ENCODE data around the gene ANO2. TPM values are rescaled to one million over a fixed set of nuclear protein-coding genes. Genes with fewer than 3 reads are reported as not detected.

ANO2 gene
- total and polyA plus RNA-seq, 8 donors, result 0.43 to 2.4 (median 0.97) TPM

DNA sequence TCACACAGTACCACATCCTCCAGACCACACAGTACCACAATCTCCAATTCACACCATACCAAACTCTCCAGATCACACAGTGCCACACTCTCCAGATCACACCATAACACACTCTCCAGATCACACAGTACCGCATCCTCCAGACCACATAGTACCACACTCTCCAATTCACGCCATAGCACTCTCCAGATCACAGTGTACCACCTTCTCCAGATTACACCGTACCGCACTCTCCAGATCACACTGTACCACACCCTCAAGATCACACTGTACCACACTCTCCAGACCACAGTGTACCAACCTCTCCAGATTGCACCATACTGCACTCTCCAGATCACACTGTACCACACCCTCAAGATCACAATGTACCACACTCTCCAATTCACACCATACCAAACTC is 328.2 kb downstream of the ANO2 start:
- Histone ChIP-seq H3K36me3 (no peaks in the 10 kb centered on the region), H3K4me3 (no peak overlapping the region), H3K9me3 (no peaks in the 10 kb centered on the region), H3K4me1 (no peaks in the 10 kb centered on the region), H3K27ac (no peak overlapping the region), H3K27me3 (no peaks in the 10 kb centered on the region)
- ATAC-seq, result no peak
- FAIRE-seq, result no peak
- TF ChIP-seq, protein P1, sequence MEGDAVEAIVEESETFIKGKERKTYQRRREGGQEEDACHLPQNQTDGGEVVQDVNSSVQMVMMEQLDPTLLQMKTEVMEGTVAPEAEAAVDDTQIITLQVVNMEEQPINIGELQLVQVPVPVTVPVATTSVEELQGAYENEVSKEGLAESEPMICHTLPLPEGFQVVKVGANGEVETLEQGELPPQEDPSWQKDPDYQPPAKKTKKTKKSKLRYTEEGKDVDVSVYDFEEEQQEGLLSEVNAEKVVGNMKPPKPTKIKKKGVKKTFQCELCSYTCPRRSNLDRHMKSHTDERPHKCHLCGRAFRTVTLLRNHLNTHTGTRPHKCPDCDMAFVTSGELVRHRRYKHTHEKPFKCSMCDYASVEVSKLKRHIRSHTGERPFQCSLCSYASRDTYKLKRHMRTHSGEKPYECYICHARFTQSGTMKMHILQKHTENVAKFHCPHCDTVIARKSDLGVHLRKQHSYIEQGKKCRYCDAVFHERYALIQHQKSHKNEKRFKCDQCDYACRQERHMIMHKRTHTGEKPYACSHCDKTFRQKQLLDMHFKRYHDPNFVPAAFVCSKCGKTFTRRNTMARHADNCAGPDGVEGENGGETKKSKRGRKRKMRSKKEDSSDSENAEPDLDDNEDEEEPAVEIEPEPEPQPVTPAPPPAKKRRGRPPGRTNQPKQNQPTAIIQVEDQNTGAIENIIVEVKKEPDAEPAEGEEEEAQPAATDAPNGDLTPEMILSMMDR (IDR thresholded peaks at IDR 0.05), result no peak
- no peak for DNase-seq
- WGBS, 2 donors, result 90 to 94% methylated on average over 4 of the region's 4 CpGs
- intact Hi-C loops (cut with DNase I), result no loop called here

DNA sequence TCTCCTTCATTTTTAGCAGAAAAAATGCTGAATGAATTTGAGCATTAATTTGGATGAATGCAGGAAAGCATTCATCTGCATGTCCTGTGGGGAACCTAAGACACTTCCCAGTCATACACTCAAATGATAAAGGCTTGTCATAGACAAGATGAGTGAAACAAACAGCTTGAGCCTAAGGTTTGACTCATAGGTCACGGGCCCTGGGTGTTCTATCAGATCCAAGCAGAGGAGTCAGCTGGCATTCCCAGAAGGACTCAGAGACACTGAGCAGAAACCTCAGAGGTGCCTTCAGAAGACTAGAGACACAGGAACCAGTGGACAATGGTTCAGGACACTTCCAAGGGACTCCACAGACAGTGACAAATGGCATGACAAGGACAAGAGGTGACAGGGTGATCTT is 329.3 kb downstream of the ANO2 start:
- 71 to 79% methylated on average over 1 of the region's 1 CpG for WGBS, 2 donors
- Histone ChIP-seq H3K27ac (no peak overlapping the region), H3K9me3 (no peaks in the 10 kb centered on the region), H3K27me3 (no peaks in the 10 kb centered on the region), H3K4me3 (no peak overlapping the region), H3K4me1 (no peaks in the 10 kb centered on the region), H3K36me3 (no peaks in the 10 kb centered on the region)
- intact Hi-C loops (cut with DNase I), result no loop called here
- ATAC-seq (no peak), FAIRE-seq (no peak), DNase-seq (no peak)
- TF ChIP-seq, protein P1 (IDR thresholded peaks at IDR 0.05), result no peak

DNA sequence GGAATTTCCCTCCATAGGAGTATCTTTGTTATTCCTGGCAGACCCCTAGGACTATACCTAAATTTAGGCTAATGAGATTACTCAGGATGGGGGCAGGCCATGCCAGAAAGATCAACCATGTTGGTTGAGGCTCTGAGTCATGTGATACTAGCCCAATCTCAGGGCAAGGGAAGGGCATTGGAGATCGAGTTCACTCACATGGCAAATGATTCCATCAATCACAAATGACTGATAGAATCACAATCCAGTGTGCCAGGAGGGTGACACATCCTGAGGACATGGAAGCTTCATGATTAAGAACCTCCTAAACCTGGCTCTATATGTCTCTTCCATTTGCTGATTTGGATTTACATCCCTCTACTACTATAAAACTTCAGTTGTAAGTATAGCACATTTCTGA is 330.8 kb downstream of the ANO2 start:
- Histone ChIP-seq H3K9me3 (no peaks in the 10 kb centered on the region), H3K36me3 (no peaks in the 10 kb centered on the region), H3K27me3 (no peaks in the 10 kb centered on the region), H3K27ac (no peak overlapping the region), H3K4me1 (no peaks in the 10 kb centered on the region), H3K4me3 (no peak overlapping the region)
- DNase-seq (no peak), FAIRE-seq (no peak), ATAC-seq (no peak)
- intact Hi-C loops (cut with DNase I), result no loop called here
- WGBS, 2 donors, result 37 to 68% methylated on average over 1 of the region's 1 CpG
- TF ChIP-seq, protein P1 (IDR thresholded peaks at IDR 0.05), result no peak

DNA sequence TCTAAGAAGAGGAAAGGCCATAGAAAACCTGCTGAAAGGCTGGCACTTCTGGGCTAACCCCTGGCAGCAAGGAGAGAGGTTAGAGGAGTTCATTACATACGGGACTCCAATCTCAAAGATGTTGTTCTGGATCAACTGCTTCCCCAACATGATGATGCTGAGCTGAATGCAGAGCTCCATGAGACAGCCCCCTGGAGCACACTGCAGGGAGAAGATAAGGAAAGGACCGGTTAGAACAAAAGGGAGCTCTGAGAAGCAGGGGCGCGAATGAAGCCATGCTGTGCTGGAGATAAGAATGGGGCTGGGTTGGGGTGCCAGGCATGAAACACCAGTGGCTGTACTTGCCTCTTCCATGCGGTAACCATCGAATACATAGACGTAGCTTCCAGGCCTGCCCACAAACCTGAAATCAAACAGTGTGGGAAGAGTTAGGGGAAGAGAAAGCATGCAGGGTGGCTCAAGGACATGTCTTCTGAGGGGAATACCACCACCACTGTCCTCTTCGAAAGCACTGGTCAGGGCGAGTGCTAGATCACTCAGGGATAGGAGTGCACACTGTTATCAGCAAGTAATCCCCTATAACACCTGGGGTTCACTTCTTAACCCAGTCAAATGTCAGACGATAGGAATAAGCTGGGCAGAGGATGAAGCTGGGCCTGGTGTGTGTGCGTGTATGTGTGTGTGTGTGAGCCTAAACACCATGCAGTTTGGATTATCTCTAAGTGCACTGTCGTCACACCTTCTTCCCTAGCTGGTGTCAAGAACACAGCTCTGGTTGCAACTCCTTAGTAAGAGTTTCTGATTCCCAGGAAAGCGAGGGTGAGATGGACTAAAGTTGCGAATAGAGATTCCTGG is 332.3 kb downstream of the ANO2 start:
- TF ChIP-seq, protein P1 (IDR thresholded peaks at IDR 0.05), result no peak
- Histone ChIP-seq H3K27ac (no peak overlapping the region), H3K27me3 (no peaks in the 10 kb centered on the region), H3K9me3 (no peaks in the 10 kb centered on the region), H3K4me1 (no peaks in the 10 kb centered on the region), H3K4me3 (no peak overlapping the region), H3K36me3 (no peaks in the 10 kb centered on the region)
- DNase-seq (no peak), FAIRE-seq (no peak), ATAC-seq (no peak)
- intact Hi-C loops (cut with DNase I), result no loop called here
- 68 to 74% methylated on average over 14 of the region's 14 CpGs for WGBS, 2 donors

DNA sequence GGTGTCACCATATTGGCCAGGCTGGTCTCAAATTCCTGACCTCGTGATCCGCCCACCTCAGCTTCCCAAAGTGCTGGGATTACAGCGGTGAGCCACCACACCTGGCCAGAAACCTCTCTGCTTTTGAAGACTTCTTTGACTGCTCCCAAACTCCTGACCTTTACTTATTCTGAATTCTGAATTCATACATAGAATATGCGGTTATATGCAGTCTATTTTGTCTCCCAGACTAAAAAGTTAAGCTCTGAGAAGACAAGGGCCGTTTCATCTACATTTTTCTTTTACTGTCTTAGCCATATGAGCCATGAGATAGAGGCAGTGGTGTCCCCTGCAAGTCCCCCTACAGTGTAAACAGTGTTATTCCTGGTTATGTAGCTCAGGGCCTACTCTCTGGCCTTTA is 333.9 kb downstream of the ANO2 start:
- TF ChIP-seq, protein P1 (IDR thresholded peaks at IDR 0.05), result no peak
- Histone ChIP-seq H3K27me3 (no peaks in the 10 kb centered on the region), H3K36me3 (no peaks in the 10 kb centered on the region), H3K4me3 (no peak overlapping the region), H3K4me1 (no peaks in the 10 kb centered on the region), H3K9me3 (no peaks in the 10 kb centered on the region), H3K27ac (no peak overlapping the region)
- intact Hi-C loops (cut with DNase I), result no loop called here
- 74 to 77% methylated on average over 5 of the region's 5 CpGs for WGBS, 2 donors
- FAIRE-seq (no peak), DNase-seq (no peak), ATAC-seq (no peak)

Measured in pancreas (tissue), 10 donors.